Natural killer cell treated with Interleukin-12 subunit alpha and Interleukin-12 subunit beta and Interleukin-15 and Interleukin-18, amount 100 ng/mL, for 72 hours (primary cell): ENCODE results near the gene ZNF431. TPM values are rescaled to one million over a fixed set of nuclear protein-coding genes. Genes with fewer than 3 reads are reported as not detected.
"Not testable (repeated sequence)": the region's sequence is repeated elsewhere in the genome, so short reads cannot be mapped to it uniquely, and the experiment has no call there.

ENCODE experiments used
- ATAC-seq, 2 donors: fragments of 150-1000 bp; cut with Tn5 transposase in 1 of 2; sonication (Bioruptor Pico), chemical (Tn5 transposase) in 1 of 2; 2 replicates each; pipeline ENCODE4 v1.10.0; 2021
- DNase-seq: peaks from one replicate; pipeline ENCODE4 v3.0.0; 2022; ENCODE audit warnings: low spot score
- H3K27ac Mint-ChIP-seq, 2 donors: 1 replicate in 1 of 2; 2 replicates in 1 of 2; pipeline ENCODE4 v1.8.0; 2022; ENCODE audit warnings: mixed read lengths in 2 of 2, mild to moderate bottlenecking in 1 of 2, moderate library complexity in 1 of 2
- H3K27me3 Mint-ChIP-seq, 2 donors: 1 replicate in 1 of 2; 2 replicates in 1 of 2; pipeline ENCODE4 v1.8.0; 2022; ENCODE audit warnings: mixed read lengths in 2 of 2
- H3K36me3 Mint-ChIP-seq: one replicate; pipeline ENCODE4 v1.8.0; 2022; ENCODE audit warnings: mixed read lengths
- H3K4me1 Mint-ChIP-seq, 2 donors: 1 replicate in 1 of 2; 2 replicates in 1 of 2; pipeline ENCODE4 v1.8.0; 2022; ENCODE audit warnings: low read depth in 2 of 2, mixed read lengths in 2 of 2, mild to moderate bottlenecking in 1 of 2
- H3K4me3 Mint-ChIP-seq: one replicate; pipeline ENCODE4 v1.8.0; 2022; ENCODE audit warnings: mixed read lengths
- H3K9me3 Mint-ChIP-seq: 2 replicates; pipeline ENCODE4 v1.8.0; 2022; ENCODE audit warnings: mixed read lengths
- total RNA-seq, 2 donors: library from RNA; stranded (reverse); gene quantifications; one replicate each; pipeline ENCODE4 v1.2.3, GENCODE V29; 2022

ZNF431 gene
- total RNA-seq, 2 donors from 2014 or later: 22.2 to 33.6 TPM

DNA sequence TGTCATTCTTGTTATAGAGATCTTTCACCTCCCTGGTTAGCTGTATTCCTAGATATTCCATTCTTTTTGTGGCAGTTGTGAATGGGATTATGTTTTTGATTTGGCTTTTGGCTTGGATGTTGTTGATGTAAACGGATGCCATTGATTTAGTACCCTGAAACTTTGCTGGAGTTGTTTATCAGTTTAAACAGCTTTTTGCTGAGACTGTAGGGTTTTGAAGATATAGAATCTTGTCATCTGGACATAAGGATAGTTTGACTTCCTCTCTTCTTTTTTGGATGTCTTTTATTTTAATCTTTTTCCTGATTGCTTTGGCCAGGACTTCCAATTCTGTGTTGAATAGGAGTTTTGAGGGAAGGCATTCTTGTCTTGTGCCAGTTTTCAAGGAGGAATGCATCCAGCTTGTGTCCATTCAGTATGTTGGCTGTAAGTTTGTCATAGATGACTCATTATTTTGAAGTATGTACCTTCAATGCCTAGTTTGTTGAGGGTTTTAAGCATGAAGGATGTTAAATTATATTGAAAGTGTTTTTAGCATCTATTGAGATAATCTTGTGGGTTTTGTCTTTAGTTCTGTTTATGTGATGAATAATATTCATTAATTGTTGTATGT is 16.8 kb downstream of the ZNF431 start:
- Mint-ChIP-seq H3K27me3 (no peaks in the 10 kb centered on the region), H3K9me3 (peaks cover 3% of the 10 kb centered on the region), H3K36me3 (peaks cover 21% of the 10 kb centered on the region), H3K4me1 (peaks cover 25 to 28% of the 10 kb centered on the region in 2 donors), H3K27ac (peak overlapping the region in 1 of 2 donors; percentile 21), H3K4me3 (no peak overlapping the region)
- no peak for DNase-seq
- ATAC-seq: no peak

DNA sequence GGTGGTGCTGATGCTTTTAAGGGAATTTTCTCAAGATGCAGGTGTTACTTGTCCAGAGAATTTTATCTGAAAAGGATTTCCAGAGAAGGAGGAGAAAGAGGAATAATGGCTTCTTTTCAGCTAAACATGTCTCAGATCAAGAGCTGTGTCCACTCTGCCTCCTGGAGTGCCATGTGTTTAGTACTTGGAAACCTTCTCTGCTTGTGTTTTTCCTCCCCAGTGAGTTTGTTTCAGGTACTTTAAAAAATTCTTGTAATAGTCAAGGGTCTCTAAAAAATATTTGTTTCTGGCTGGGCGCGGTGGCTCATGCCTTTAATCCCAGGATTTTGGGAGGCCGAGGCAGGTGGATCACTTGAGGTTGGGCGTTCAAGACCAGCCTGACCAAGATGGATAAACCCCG is 22.7 kb downstream of the ZNF431 start:
- H3K36me3 Mint-ChIP-seq: peaks cover 6% of the 10 kb centered on the region
- H3K4me3 Mint-ChIP-seq: no peak overlapping the region
- H3K9me3 Mint-ChIP-seq: no peaks in the 10 kb centered on the region
- DNase-seq: no peak
- H3K27me3 Mint-ChIP-seq: no peaks in the 10 kb centered on the region
- ATAC-seq: no peak
- peaks cover 0 to 7% of the 10 kb centered on the region in 2 donors for H3K4me1 Mint-ChIP-seq
- H3K27ac Mint-ChIP-seq: no peak overlapping the region

GRCh38 chr19:21166436-21166835 is 24.6 kb downstream of the ZNF431 start:
- DNase-seq (no peak), ATAC-seq (no peak)
- Mint-ChIP-seq H3K9me3 (no peaks in the 10 kb centered on the region), H3K4me3 (no peak overlapping the region), H3K27ac (no peak overlapping the region), H3K36me3 (peaks cover 13% of the 10 kb centered on the region), H3K27me3 (no peaks in the 10 kb centered on the region), H3K4me1 (peaks cover 0 to 5% of the 10 kb centered on the region in 2 donors)

DNA sequence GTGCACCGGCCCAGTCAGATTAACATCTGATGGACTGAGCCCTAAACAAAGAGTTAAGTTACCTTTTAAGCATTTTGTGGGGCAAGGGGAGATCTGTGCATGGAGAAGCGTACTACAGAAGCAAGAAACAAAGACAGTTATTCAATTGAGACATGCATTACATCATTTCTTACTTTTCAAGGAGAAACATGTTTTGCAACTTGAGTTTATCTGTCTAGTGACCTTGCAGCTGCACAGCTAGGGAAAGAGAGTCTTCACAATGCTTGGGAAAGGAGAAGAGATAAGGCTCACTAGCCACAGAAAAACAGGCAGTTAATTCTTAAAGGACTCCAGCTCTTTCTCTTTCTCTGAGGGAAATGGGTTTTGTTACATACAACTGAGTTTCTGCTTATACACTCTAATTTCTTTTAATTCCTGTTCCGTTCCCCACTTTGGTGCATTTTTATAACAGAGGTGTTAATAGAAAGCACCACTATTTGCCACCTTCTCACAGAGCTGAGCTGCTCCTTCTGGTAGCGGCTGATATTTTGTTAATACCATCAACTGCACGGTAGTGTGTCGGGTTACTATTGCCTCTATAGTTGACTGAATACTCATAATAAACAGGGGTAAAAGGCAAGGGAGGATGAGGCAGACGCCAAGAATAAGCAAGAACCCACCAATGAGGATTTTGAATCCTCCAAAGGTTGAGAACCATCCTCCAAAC is 55.9 kb downstream of the ZNF431 start:
- Mint-ChIP-seq H3K27me3 (no peaks in the 10 kb centered on the region), H3K9me3 (no peaks in the 10 kb centered on the region), H3K36me3 (no peaks in the 10 kb centered on the region), H3K4me1 (no peaks in the 10 kb centered on the region), H3K4me3 (no peak overlapping the region), H3K27ac (no peak overlapping the region)
- no peak for DNase-seq
- ATAC-seq: no peak

GRCh38 chr19:21202865-21203494 is 61.1 kb downstream of the ZNF431 start:
- Mint-ChIP-seq H3K4me1 (peaks cover 0 to 4% of the 10 kb centered on the region in 2 donors), H3K27ac (no peak overlapping the region), H3K27me3 (peaks cover 8 to 13% of the 10 kb centered on the region in 2 donors), H3K36me3 (no peaks in the 10 kb centered on the region), H3K4me3 (no peak overlapping the region), H3K9me3 (no peaks in the 10 kb centered on the region)
- DNase-seq (no peak), ATAC-seq (peak in 1 of 2 donors; percentile 63)

DNA sequence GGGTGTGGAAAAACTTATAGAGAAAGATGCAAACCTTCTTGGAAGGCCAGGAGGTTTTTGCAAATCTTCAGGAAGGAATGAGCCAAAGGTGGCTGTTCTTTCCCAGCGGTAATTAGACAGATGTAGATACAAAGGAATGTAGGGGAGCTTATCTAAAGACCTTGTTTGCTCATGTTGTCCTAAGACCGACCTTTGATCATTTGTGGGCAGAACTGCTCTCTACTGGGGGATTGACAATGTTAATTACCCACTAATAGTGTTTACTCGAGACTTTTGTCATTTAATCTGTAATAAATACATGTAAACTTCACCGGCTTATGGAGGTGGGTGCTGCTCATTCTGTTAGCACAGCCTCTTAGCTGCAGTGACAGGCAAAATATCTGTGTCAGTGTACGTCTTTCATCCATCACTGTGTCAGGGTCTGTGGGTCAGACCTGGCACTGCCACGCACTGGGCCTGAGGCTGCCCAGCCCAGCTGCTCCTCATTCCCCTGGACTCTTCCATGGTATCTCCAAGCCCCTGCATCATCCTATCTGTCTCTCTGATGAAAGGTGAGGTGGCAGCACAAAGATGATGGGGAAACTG is 68.3 kb downstream of the ZNF431 start:
- no peak overlapping the region for H3K4me3 Mint-ChIP-seq
- H3K9me3 Mint-ChIP-seq: no peaks in the 10 kb centered on the region
- H3K27ac Mint-ChIP-seq: no peak overlapping the region
- peak in 1 of 2 donors; percentile 40 for ATAC-seq
- H3K36me3 Mint-ChIP-seq: no peaks in the 10 kb centered on the region
- H3K4me1 Mint-ChIP-seq: peaks cover 0 to 4% of the 10 kb centered on the region in 2 donors
- peaks cover 0 to 9% of the 10 kb centered on the region in 2 donors for H3K27me3 Mint-ChIP-seq
- DNase-seq: no peak

DNA sequence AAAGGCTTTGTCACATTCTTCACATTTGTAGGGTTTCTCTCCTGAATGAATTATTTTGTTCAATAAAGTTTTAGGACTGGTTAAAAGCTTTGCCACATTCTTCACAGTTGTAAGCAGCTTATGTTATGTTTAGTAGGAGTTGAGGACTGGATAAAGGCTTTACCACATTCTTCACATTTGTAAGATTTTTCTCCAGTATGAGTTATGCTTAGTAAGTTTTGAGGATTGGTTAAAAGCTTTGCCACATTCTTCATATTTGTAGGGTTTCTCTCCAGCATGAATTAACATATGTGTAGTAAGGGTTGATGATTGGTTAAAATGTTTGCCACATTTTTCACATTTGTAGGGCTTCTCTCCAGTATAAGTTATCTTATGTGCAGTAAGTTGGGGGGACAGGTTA is 79.9 kb downstream of the ZNF431 start:
- H3K4me1 Mint-ChIP-seq: no peaks in the 10 kb centered on the region
- no peaks in the 10 kb centered on the region for H3K9me3 Mint-ChIP-seq
- peaks cover 0 to 10% of the 10 kb centered on the region in 2 donors for H3K27me3 Mint-ChIP-seq
- H3K4me3 Mint-ChIP-seq: no peak overlapping the region
- no peaks in the 10 kb centered on the region for H3K36me3 Mint-ChIP-seq
- H3K27ac Mint-ChIP-seq: no peak overlapping the region
- ATAC-seq (no peak), DNase-seq (no peak)

- Mint-ChIP-seq H3K36me3 (peaks cover 31% of the 10 kb centered on the region), H3K9me3 (peaks cover 17% of the 10 kb centered on the region)
- H3K4me1 Mint-ChIP-seq, H3K4me3 Mint-ChIP-seq, H3K27ac Mint-ChIP-seq, ATAC-seq, H3K27me3 Mint-ChIP-seq, DNase-seq: not testable (repeated sequence)
Measured at GRCh38 chr19:21229938-21230337, 88.1 kb downstream of the ZNF431 start.

GRCh38 chr19:21233691-21234090 is 91.9 kb downstream of the ZNF431 start:
- no peak for DNase-seq
- H3K36me3 Mint-ChIP-seq: peaks cover 27% of the 10 kb centered on the region
- peaks cover 16% of the 10 kb centered on the region for H3K9me3 Mint-ChIP-seq
- ATAC-seq: no peak
- H3K4me3 Mint-ChIP-seq: no peak overlapping the region
- no peaks in the 10 kb centered on the region for H3K27me3 Mint-ChIP-seq
- H3K4me1 Mint-ChIP-seq: no peaks in the 10 kb centered on the region
- no peak overlapping the region for H3K27ac Mint-ChIP-seq

DNA sequence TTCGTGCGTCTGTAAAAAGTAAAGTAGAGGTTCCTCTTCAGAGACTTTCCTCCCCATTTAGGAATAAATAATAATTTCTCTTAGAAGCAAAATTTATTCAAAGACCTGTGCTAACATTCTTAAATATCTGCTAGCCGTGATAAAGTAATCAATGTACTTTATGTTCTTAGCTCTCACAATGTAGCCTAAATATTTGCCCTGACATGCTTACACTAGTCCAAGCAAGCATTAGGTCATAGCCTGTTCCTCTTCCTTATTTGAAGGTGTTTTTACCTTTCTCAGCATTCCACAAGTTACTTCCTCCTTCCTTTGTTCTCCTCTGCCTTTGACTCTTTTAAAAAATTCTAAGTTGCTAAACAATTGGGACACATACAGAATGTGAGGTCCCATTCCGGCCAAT is 94.9 kb downstream of the ZNF431 start:
- not testable (repeated sequence) for H3K36me3 Mint-ChIP-seq, H3K4me1 Mint-ChIP-seq, ATAC-seq

GRCh38 chr19:21238670-21239069 is 96.8 kb downstream of the ZNF431 start:
- H3K4me3 Mint-ChIP-seq: no peak overlapping the region
- no peaks in the 10 kb centered on the region for H3K4me1 Mint-ChIP-seq
- ATAC-seq (no peak), DNase-seq (no peak)
- H3K27ac Mint-ChIP-seq: no peak overlapping the region
- peaks cover 2% of the 10 kb centered on the region for H3K9me3 Mint-ChIP-seq
- H3K36me3 Mint-ChIP-seq: peaks cover 4% of the 10 kb centered on the region
- H3K27me3 Mint-ChIP-seq: no peaks in the 10 kb centered on the region

More for the DNA sequence above, 94.9 kb downstream of the ZNF431 start:
- H3K27me3 Mint-ChIP-seq, DNase-seq, H3K9me3 Mint-ChIP-seq, H3K27ac Mint-ChIP-seq, H3K4me3 Mint-ChIP-seq: not testable (repeated sequence)
